H9 (cell line): ENCODE data around the gene GNA15. TPM values are rescaled to one million over a fixed set of nuclear protein-coding genes. Genes with fewer than 3 reads are reported as not detected.

Source experiments
- DNase-seq: peaks from one replicate; pipeline ENCODE4 v3.0.0-alpha.2; 2017
- H2AFZ ChIP-seq: one replicate; pipeline ENCODE4 v1.6.1; 2013; ENCODE audit warnings: mild to moderate bottlenecking, low read length, control low read depth, moderate library complexity
- H2AK5ac ChIP-seq: 2 replicates; pipeline ENCODE4 v1.6.1; 2013; ENCODE audit warnings: low read length, control low read depth, mixed read lengths; ENCODE audit not compliant: insufficient read length
- H2BK120ac ChIP-seq: one replicate; pipeline ENCODE4 v1.6.1; 2013; ENCODE audit warnings: low read depth, mild to moderate bottlenecking, low read length, control low read depth, inconsistent platforms; ENCODE audit not compliant: poor library complexity, severe bottlenecking
- H2BK12ac ChIP-seq: 2 replicates; pipeline ENCODE4 v1.6.1; 2013; ENCODE audit warnings: low read length, control low read depth, mixed read lengths, low read depth; ENCODE audit not compliant: insufficient read length
- H2BK15ac ChIP-seq: 2 replicates; pipeline ENCODE4 v1.6.1; 2013; ENCODE audit warnings: low read depth, low read length, control low read depth
- H2BK20ac ChIP-seq: one replicate; pipeline ENCODE4 v1.6.1; 2013; ENCODE audit warnings: low read depth, mild to moderate bottlenecking, low read length, control low read depth, inconsistent platforms; ENCODE audit not compliant: poor library complexity, severe bottlenecking
- H2BK5ac ChIP-seq: 2 replicates; pipeline ENCODE4 v1.6.1; 2013; ENCODE audit warnings: low read length, control low read depth, mixed read lengths; ENCODE audit not compliant: insufficient read length
- H3K14ac ChIP-seq: 2 replicates; pipeline ENCODE4 v1.6.1; 2013; ENCODE audit warnings: low read length, control low read depth; ENCODE audit not compliant: insufficient read depth
- H3K18ac ChIP-seq: 2 replicates; pipeline ENCODE4 v1.6.1; 2013; ENCODE audit warnings: low read depth, mild to moderate bottlenecking, mixed read lengths, low read length, control low read depth; ENCODE audit not compliant: insufficient read length
- H3K23ac ChIP-seq: 2 replicates; pipeline ENCODE4 v1.6.1; 2013; ENCODE audit warnings: low read length, control low read depth, mixed read lengths, low read depth; ENCODE audit not compliant: insufficient read length
- H3K23me2 ChIP-seq: 2 replicates; pipeline ENCODE4 v1.6.1; 2013; ENCODE audit warnings: low read depth, mild to moderate bottlenecking, mixed read lengths, low read length, control low read depth; ENCODE audit not compliant: insufficient read length, poor library complexity, severe bottlenecking
- H3K27ac ChIP-seq: 2 replicates; pipeline ENCODE4 v1.5.1; 2013; ENCODE audit warnings: low read length, control low read depth, mixed read lengths, low read depth; ENCODE audit not compliant: insufficient read length
- H3K27me3 ChIP-seq: 2 replicates; pipeline ENCODE4 v1.6.1; 2013; ENCODE audit warnings: low read length, control low read depth, inconsistent platforms; ENCODE audit not compliant: insufficient read depth
- H3K4ac ChIP-seq: 2 replicates; pipeline ENCODE4 v1.6.1; 2013; ENCODE audit warnings: low read depth, mild to moderate bottlenecking, control low read depth, inconsistent platforms, low read length, moderate library complexity
- H3K4me1 ChIP-seq: 2 replicates; pipeline ENCODE4 v1.6.1; 2013; ENCODE audit warnings: low read length, control low read depth, inconsistent platforms; ENCODE audit not compliant: insufficient read depth
- H3K4me2 ChIP-seq: 2 replicates; pipeline ENCODE4 v1.6.1; 2013; ENCODE audit warnings: low read length, control low read depth, mixed read lengths; ENCODE audit not compliant: insufficient read length, insufficient read depth
- H3K56ac ChIP-seq: 2 replicates; pipeline ENCODE4 v1.6.1; 2013; ENCODE audit warnings: low read depth, mild to moderate bottlenecking, mixed read lengths, low read length, control low read depth; ENCODE audit not compliant: insufficient read length
- H3K79me1 ChIP-seq: 2 replicates; pipeline ENCODE4 v1.6.1; 2013; ENCODE audit warnings: low read depth, mild to moderate bottlenecking, moderate library complexity, low read length, control low read depth, inconsistent platforms; ENCODE audit not compliant: insufficient read depth, poor library complexity, severe bottlenecking
- H3K79me2 ChIP-seq: 2 replicates; pipeline ENCODE4 v1.6.1; 2013; ENCODE audit warnings: low read length, control low read depth, inconsistent platforms; ENCODE audit not compliant: insufficient read depth
- H3K9ac ChIP-seq: 2 replicates; pipeline ENCODE4 v1.6.1; 2013; ENCODE audit warnings: low read length, control low read depth, mixed read lengths; ENCODE audit not compliant: insufficient read length; ENCODE audit errors: extremely low read depth
- H3K9me3 ChIP-seq: one replicate; pipeline ENCODE4 v1.6.1; 2013; ENCODE audit warnings: low read depth, low read length, inconsistent platforms; ENCODE audit not compliant: control insufficient read depth
- H3T11ph ChIP-seq: one replicate; pipeline ENCODE4 v1.6.1; 2013; ENCODE audit warnings: mild to moderate bottlenecking, low read length, control low read depth, inconsistent platforms
- H4K20me1 ChIP-seq: one replicate; pipeline ENCODE4 v1.6.1; 2013; ENCODE audit not compliant: control insufficient read depth, insufficient read length, insufficient read depth
- H4K5ac ChIP-seq: 2 replicates; pipeline ENCODE4 v1.6.1; 2013; ENCODE audit warnings: low read depth, mild to moderate bottlenecking, mixed read lengths, low read length, control low read depth; ENCODE audit not compliant: insufficient read length
- H4K8ac ChIP-seq: replicated peaks from 2 replicates; pipeline ENCODE4 v1.6.1; 2013; ENCODE audit warnings: low read length, control low read depth, mixed read lengths, low read depth; ENCODE audit not compliant: insufficient read length
- H4K91ac ChIP-seq: 2 replicates; pipeline ENCODE4 v1.6.1; 2013; ENCODE audit warnings: low read depth, mild to moderate bottlenecking, moderate library complexity, mixed read lengths, low read length, control low read depth; ENCODE audit not compliant: insufficient read length
- H3K27ac Mint-ChIP-seq, 3 experiments: 2 replicates in 2 of 3; 3 replicates in 1 of 3; pipeline ENCODE4 v1.8.0; 2020 to 2021; ENCODE audit warnings: mixed read lengths in 3 of 3, mild to moderate bottlenecking in 1 of 3, moderate library complexity in 1 of 3
- H3K27me3 Mint-ChIP-seq: 2 replicates; pipeline ENCODE4 v1.8.0; 2021; ENCODE audit warnings: low read depth, mild to moderate bottlenecking, moderate library complexity, mixed read lengths
- H3K36me3 Mint-ChIP-seq, 3 experiments: 2 replicates in 2 of 3; 3 replicates in 1 of 3; pipeline ENCODE4 v1.8.0; 2020 to 2021; ENCODE audit warnings: low read depth in 3 of 3, mixed read lengths in 3 of 3; ENCODE audit not compliant: insufficient read depth in 1 of 3
- H3K4me1 Mint-ChIP-seq, 2 experiments: 2 replicates each; pipeline ENCODE4 v1.8.0; 2020; ENCODE audit warnings: mixed read lengths in 2 of 2
- H3K4me3 Mint-ChIP-seq, 2 experiments: 2 replicates in 1 of 2; 3 replicates in 1 of 2; pipeline ENCODE4 v1.8.0; 2020 to 2021; ENCODE audit warnings: mild to moderate bottlenecking in 2 of 2, mixed read lengths in 2 of 2, moderate library complexity in 1 of 2
- H3K9me3 Mint-ChIP-seq, 2 experiments: 2 replicates in 1 of 2; 3 replicates in 1 of 2; pipeline ENCODE4 v1.8.0; 2020; ENCODE audit warnings: mild to moderate bottlenecking in 2 of 2, mixed read lengths in 2 of 2, moderate library complexity in 1 of 2
- WGBS: extraction: QIAGEN DNeasy Blood & Tissue Kit; methylation state at CpG from one replicate; pipeline ENCODE4 v1.1.7; 2013; ENCODE audit warnings: missing lambda C conversion rate, low lambda C conversion rate, mixed read lengths; ENCODE audit not compliant: insufficient read length; ENCODE audit errors: extremely low coverage; 5-methylcytosine and 5-hydroxymethylcytosine counted together
- total RNA-seq: library from RNA; stranded (reverse); gene quantifications from 2 replicates; pipeline ENCODE4 v1.2.1, GENCODE V29; 2021
- TF ChIP-seq, protein P1 (sequence below): fragments of 200-600 bp; sonication (generic); conservative IDR thresholded peaks from 3 replicates; pipeline ENCODE4 v1.8.0; 2021; ENCODE audit warnings: antibody characterized with exemption, mild to moderate bottlenecking

The GNA15 gene
- total RNA-seq, 1 experiment from 2014 or later = not detected

- Histone ChIP-seq H2BK120ac (no peak overlapping the region), H3K27me3 (no peaks in the 10 kb centered on the region), H3K9me3 (no peaks in the 10 kb centered on the region), H3K79me2 (peaks cover 23% of the 10 kb centered on the region; the same call in 1 of the 2 replicates), H2BK20ac (no peak overlapping the region), H3K9ac (no peak overlapping the region), H3K18ac (no peak overlapping the region), H4K8ac (no peak overlapping the region), H4K91ac (no peak overlapping the region), H2AFZ (no peak overlapping the region), H3K14ac (no peak overlapping the region), H3K79me1 (peaks cover 22% of the 10 kb centered on the region), H2BK12ac (no peak overlapping the region), H3K4me2 (no peak overlapping the region), H2BK5ac (no peak overlapping the region), H3K23me2 (peaks cover 1% of the 10 kb centered on the region), H3K27ac (no peak overlapping the region), H4K5ac (no peak overlapping the region), H4K20me1 (no peaks in the 10 kb centered on the region), H3K4ac (no peak overlapping the region), H2BK15ac (no peak overlapping the region), H3T11ph (no peak overlapping the region), H3K4me1 (no peaks in the 10 kb centered on the region), H2AK5ac (no peak overlapping the region), H3K56ac (no peak overlapping the region), H3K23ac (no peak overlapping the region)
- Mint-ChIP-seq H3K9me3 (no peaks in the 10 kb centered on the region; a peak in 1 of 5 replicates), H3K27me3 (no peaks in the 10 kb centered on the region), H3K4me1 (peaks cover 12 to 23% of the 10 kb centered on the region in 2 experiments), H3K27ac (no peak overlapping the region), H3K36me3 (peaks cover 12 to 25% (median 23%) of the 10 kb centered on the region in 3 experiments), H3K4me3 (no peak overlapping the region)
- TF ChIP-seq, protein P1, sequence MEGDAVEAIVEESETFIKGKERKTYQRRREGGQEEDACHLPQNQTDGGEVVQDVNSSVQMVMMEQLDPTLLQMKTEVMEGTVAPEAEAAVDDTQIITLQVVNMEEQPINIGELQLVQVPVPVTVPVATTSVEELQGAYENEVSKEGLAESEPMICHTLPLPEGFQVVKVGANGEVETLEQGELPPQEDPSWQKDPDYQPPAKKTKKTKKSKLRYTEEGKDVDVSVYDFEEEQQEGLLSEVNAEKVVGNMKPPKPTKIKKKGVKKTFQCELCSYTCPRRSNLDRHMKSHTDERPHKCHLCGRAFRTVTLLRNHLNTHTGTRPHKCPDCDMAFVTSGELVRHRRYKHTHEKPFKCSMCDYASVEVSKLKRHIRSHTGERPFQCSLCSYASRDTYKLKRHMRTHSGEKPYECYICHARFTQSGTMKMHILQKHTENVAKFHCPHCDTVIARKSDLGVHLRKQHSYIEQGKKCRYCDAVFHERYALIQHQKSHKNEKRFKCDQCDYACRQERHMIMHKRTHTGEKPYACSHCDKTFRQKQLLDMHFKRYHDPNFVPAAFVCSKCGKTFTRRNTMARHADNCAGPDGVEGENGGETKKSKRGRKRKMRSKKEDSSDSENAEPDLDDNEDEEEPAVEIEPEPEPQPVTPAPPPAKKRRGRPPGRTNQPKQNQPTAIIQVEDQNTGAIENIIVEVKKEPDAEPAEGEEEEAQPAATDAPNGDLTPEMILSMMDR = no peak
- no CpG with 5 or more reads among the region's 18 CpGs for WGBS
- no peak for DNase-seq
Observed at GRCh38 chr19:3190470-3190770, 54.6 kb downstream of the GNA15 start.
